Spinal cord (tissue), 10 donors: Measurements from ENCODE around the gene AKT3. TPM values are rescaled to one million over a fixed set of nuclear protein-coding genes. Genes with fewer than 3 reads are reported as not detected.
"Not testable (repeated sequence)": the region's sequence is repeated elsewhere in the genome, so short reads cannot be mapped to it uniquely, and the experiment has no call there.

ENCODE experiments used
- DNase-seq, 6 donors: peaks; one replicate each; pipeline versions ENCODE4 v3.0.0 to v3.0.0-alpha.2; 2013 to 2015; ENCODE audit warnings: low spot score in 6 of 6, low read depth in 4 of 6
- H3K27ac ChIP-seq: one replicate; pipeline ENCODE4 v1.5.1; 2013; ENCODE audit warnings: low read depth, low read length, control low read depth
- H3K27me3 ChIP-seq: one replicate; pipeline ENCODE4 v1.6.1; 2013; ENCODE audit warnings: low read length; ENCODE audit not compliant: control insufficient read depth, insufficient read depth
- H3K36me3 ChIP-seq: one replicate; pipeline ENCODE4 v1.6.1; 2013; ENCODE audit warnings: low read length; ENCODE audit not compliant: control insufficient read depth, insufficient read depth
- H3K4me1 ChIP-seq: one replicate; pipeline ENCODE4 v1.6.1; 2013; ENCODE audit warnings: low read length; ENCODE audit not compliant: control insufficient read depth, insufficient read depth
- H3K4me3 ChIP-seq: one replicate; pipeline ENCODE4 v1.5.1; 2013; ENCODE audit warnings: low read depth, low read length, control low read depth
- H3K9me3 ChIP-seq: one replicate; pipeline ENCODE4 v1.6.1; 2013; ENCODE audit warnings: low read length; ENCODE audit not compliant: control insufficient read depth, insufficient read depth
- WGBS: methylation state at CpG from one replicate; pipeline ENCODE4 v1.1.5; 2013; ENCODE audit warnings: missing lambda C conversion rate; ENCODE audit not compliant: insufficient coverage; 5-methylcytosine and 5-hydroxymethylcytosine counted together
- long read RNA-seq, 4 donors: transcript quantifications; one replicate each; lab custom pipeline, GENCODE V29; 2026
- polyA plus RNA-seq, 2 donors: library from polyadenylated mRNA; unstranded; fragments of 120-200 nt; gene quantifications; one replicate each; pipeline ENCODE4 v1.2.1, GENCODE V29; 2013; ENCODE audit not compliant: insufficient read length in 2 of 2
- total RNA-seq, 2 donors: library from RNA; depleted of rRNA in 1 of 2; stranded (reverse); fragments of 120-200 nt in 1 of 2; fragments of >200 nt in 1 of 2; gene quantifications; one replicate each; pipeline versions ENCODE4 v1.2.3 to v1.2.4, GENCODE V29; 2013 to 2014
- donor health status: healthy.

Gene AKT3
- total RNA-seq, result 100 to 1,000 TPM in 1 of 2 donors, 10 to 100 TPM in 1; 74.9 to 127 TPM
- polyA plus RNA-seq, result 10 to 100 TPM; 53.8 to 79.9 TPM
- long read RNA-seq, donor 1, full-length matches to known transcripts, result 9 of 9 reads
- long read RNA-seq, donor 1, partial matches to known transcripts, result 0 of 9 reads
- long read RNA-seq, donor 1, other reads (novel, unspliced or antisense), result 0 of 9 reads
- long read RNA-seq, donor 2, full-length matches to known transcripts, result 1 of 1 reads
- long read RNA-seq, donor 2, partial matches to known transcripts, result 0 of 1 reads
- long read RNA-seq, donor 2, other reads (novel, unspliced or antisense), result 0 of 1 reads
- long read RNA-seq, donor 3, full-length matches to known transcripts, result 5 of 10 reads
- long read RNA-seq, donor 3, partial matches to known transcripts, result 5 of 10 reads
- long read RNA-seq, donor 3, other reads (novel, unspliced or antisense), result 0 of 10 reads
- long read RNA-seq, donor 4, full-length matches to known transcripts, result 4 of 4 reads
- long read RNA-seq, donor 4, partial matches to known transcripts, result 0 of 4 reads
- long read RNA-seq, donor 4, other reads (novel, unspliced or antisense), result 0 of 4 reads

DNA sequence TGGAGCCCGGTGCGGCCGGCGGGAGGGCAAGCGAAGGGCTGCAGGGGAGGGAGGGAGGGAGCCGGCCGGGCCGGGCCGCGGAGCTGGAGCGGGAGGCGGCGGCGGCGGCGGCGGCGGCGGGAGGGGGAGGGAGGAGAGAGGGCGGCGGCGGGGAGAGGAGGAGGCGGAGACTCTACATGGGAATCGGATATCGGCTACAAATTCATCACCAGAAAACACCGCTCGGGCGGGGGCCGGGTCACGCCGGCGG is at the start of gene AKT3:
AKT3 (minus strand) TSS at position 42 of the 250 bp plus-strand sequence. CDS start 7,073 bp downstream, outside the sequence.
- WGBS, result 0% methylated on average over 19 of the region's 32 CpGs
- Histone ChIP-seq H3K9me3 (no peaks in the 10 kb centered on the region), H3K4me1 (peaks cover 3% of the 10 kb centered on the region), H3K27ac (peak within 1 kb of the TSS; percentile 76), H3K27me3 (no peaks in the 10 kb centered on the region), H3K4me3 (peak within 1 kb of the TSS; percentile 66), H3K36me3 (no peaks in the 10 kb centered on the region)
- DNase-seq, result peak; percentile 3 to 90 (median 53)

DNA sequence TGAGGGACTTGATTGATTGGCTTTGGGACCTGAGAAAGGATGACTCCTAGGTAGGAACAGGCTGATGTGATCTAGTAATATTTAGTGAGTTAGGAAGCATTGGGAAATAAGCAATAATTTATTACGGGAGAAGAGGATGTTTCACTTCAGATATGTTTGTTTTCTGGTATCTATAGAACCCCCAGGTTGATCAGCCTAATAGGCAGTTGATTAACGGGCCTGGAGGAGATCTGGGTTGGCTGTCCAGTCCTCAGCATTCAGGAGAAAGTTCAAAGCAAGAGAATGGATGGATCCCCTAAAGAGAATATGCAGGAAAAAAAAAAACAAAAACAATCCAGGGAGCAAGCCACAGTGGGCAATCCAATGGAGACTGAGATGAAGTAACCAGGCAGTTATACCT is 48.2 kb upstream of the AKT3 start:
- Histone ChIP-seq H3K27me3 (no peaks in the 10 kb centered on the region), H3K4me1 (peaks cover 1% of the 10 kb centered on the region), H3K36me3 (no peaks in the 10 kb centered on the region), H3K27ac (no peak overlapping the region), H3K9me3 (no peaks in the 10 kb centered on the region), H3K4me3 (no peak overlapping the region)
- no peak for DNase-seq
- 100% methylated on average over 1 of the region's 2 CpGs for WGBS

DNA sequence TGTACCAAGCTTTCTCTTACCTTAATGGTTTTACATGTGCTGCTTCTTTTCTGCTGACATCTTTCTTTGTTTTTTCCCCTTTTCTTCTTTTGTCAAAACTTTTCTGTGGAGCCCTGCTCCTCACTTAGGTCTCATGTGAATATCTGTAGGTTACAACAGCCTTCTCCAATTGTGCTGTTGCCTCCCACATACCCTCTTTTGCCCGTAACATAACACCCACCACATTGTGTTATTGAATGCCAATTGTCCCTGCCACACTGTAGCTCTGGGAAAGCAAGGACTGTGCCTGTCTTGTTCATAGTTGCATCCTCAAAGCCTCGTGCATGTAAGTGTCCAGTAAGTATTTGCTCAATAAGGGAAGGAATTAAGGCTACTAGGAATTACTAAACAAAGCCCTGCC is 46.3 kb upstream of the AKT3 start:
- no peak overlapping the region for H3K27ac ChIP-seq
- no peaks in the 10 kb centered on the region for H3K9me3 ChIP-seq
- DNase-seq, result no peak
- H3K36me3 ChIP-seq, result no peaks in the 10 kb centered on the region
- no peaks in the 10 kb centered on the region for H3K27me3 ChIP-seq
- H3K4me3 ChIP-seq, result no peak overlapping the region
- no CpG with 5 or more reads among the region's 2 CpGs for WGBS
- no peaks in the 10 kb centered on the region for H3K4me1 ChIP-seq

DNA sequence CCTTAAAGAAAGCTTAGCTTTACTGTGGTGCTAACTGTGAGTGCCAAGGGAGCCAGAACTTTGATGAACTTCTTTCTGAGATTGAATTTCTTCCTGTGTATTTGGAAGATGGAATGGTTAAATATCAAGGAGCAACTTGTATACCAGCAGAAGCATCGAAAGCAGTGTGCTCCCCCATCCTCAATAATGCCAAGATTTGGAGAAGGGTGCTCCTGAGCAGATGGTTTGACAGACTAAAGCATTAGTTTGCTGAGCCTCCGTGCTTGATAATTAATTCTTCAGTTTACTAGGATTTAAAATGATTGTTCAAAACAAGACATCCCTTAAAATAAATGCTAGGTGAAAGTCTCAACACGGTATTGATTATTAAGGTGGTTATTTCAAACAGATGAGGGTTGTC is 42.4 kb upstream of the AKT3 start:
- H3K27me3 ChIP-seq, result no peaks in the 10 kb centered on the region
- H3K4me1 ChIP-seq, result no peaks in the 10 kb centered on the region
- H3K4me3 ChIP-seq, result no peak overlapping the region
- no CpG with 5 or more reads among the region's 3 CpGs for WGBS
- peak in 1 of 6 donors; percentile 58 for DNase-seq
- no peak overlapping the region for H3K27ac ChIP-seq
- H3K9me3 ChIP-seq, result no peaks in the 10 kb centered on the region
- no peaks in the 10 kb centered on the region for H3K36me3 ChIP-seq

DNA sequence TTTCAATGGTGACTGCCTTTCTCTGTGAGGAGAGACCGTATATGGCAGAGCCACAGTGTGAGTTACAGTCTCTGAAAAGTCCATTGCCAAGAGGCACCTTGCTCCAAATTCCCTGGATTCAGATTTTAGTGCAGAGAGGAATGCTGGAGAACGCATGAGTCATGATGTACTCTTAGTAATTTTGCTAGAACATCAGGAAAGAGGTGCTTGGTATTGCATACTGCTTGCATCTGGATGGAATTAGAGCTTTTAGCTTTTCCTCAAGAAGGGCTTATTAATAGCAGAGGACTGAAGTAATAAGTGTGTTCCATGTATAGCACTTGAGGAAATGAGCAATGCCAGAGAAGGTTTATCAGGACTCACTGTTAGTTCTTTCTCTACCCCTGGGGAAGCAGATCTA is 40.5 kb upstream of the AKT3 start:
- Histone ChIP-seq H3K27me3 (no peaks in the 10 kb centered on the region), H3K9me3 (no peaks in the 10 kb centered on the region), H3K4me1 (no peaks in the 10 kb centered on the region), H3K4me3 (no peak overlapping the region), H3K27ac (no peak overlapping the region), H3K36me3 (no peaks in the 10 kb centered on the region)
- 44% methylated on average over 2 of the region's 2 CpGs for WGBS
- DNase-seq, result peak in 2 of 6 donors; percentile 13 to 26

DNA sequence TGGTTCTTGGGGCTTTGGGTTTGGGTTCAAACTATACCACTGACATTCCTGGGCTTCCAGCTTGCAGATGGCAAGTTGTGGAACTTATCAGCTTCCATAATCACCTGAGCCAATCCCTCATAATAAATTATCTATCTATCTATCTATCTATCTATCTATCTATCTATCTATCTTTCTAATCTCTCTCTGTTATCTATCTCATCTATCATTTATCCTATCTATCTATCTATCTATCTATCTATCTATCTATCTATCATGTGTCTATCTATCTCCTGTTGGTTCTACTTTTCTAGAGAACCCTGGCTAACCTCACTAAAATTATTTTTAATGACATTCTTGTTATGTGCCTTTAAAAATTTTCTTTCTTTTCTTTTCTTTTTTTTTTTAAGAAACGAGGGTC is 35.8 kb upstream of the AKT3 start:
- Histone ChIP-seq H3K27ac (no peak overlapping the region), H3K4me3 (no peak overlapping the region), H3K27me3 (no peaks in the 10 kb centered on the region), H3K4me1 (no peaks in the 10 kb centered on the region), H3K36me3 (no peaks in the 10 kb centered on the region), H3K9me3 (no peaks in the 10 kb centered on the region)
- WGBS, result no CpG with 5 or more reads among the region's 1 CpG
- DNase-seq, result no peak

DNA sequence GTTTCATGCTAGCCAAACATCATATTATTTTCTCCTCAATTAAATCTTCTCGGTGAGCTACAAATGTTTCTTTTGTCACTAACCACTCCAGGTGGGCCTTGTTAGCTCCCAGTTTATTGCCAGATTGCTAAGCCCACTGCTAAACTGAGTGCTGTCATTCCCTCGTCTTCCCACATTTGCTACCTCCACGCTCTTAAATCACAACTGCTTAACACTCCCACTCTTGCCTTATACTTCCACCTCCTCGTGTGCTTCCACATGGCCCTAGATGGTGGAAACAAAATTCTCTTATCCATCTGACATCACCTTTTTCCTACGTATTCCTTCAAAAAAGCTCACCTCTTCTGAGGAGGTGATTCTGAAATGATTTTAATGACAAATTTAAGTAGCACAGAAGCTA is 34.6 kb upstream of the AKT3 start:
- no peak for DNase-seq
- Histone ChIP-seq H3K27ac (no peak overlapping the region), H3K27me3 (no peaks in the 10 kb centered on the region), H3K4me3 (no peak overlapping the region), H3K9me3 (no peaks in the 10 kb centered on the region), H3K36me3 (no peaks in the 10 kb centered on the region), H3K4me1 (no peaks in the 10 kb centered on the region)
- WGBS, result 74% methylated on average over 3 of the region's 5 CpGs

DNA sequence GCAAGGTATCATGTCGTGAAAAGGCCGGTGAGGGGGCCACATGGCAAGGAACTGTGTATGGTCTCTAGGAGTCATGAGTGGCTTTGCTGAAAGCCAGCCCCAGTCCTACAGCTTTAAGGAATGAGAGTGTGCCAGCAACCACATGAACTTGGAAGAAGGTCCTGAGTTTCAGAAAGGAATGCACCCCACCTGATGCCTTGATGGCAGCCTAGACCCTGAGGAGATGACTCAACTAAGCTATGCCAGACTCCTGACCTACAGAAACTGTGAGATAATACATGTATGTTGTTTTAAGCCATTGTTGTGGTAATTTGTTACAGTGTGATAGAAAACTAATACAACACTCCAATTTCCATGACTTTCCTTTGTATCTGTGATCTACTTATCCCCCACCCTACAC is 33.5 kb upstream of the AKT3 start:
- H3K36me3 ChIP-seq, result no peaks in the 10 kb centered on the region
- H3K9me3 ChIP-seq, result no peaks in the 10 kb centered on the region
- 100% methylated on average over 2 of the region's 2 CpGs for WGBS
- no peak overlapping the region for H3K27ac ChIP-seq
- no peak for DNase-seq
- H3K27me3 ChIP-seq, result no peaks in the 10 kb centered on the region
- H3K4me3 ChIP-seq, result no peak overlapping the region
- H3K4me1 ChIP-seq, result no peaks in the 10 kb centered on the region

DNA sequence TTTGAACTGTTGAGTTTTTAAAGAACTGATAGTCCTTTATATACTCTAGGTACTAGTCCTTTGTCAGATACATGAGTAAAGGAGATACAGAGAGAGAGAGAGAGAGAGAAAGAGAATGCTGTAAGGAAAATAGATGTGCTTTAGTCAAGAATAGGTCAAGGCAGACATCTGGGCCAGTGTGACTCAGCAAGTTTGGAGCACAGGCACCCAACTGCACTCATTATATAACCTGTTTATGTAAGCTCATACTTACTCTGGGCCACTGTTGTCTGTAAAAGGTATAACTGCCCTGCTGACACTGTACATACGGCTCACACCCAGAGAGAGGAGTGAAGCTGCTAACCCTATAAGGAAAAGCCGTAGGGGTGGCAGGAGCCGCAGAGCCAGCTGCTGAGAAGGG is 32.2 kb upstream of the AKT3 start:
- 67% methylated on average over 1 of the region's 3 CpGs for WGBS
- H3K27ac ChIP-seq, result no peak overlapping the region
- no peaks in the 10 kb centered on the region for H3K9me3 ChIP-seq
- no peaks in the 10 kb centered on the region for H3K36me3 ChIP-seq
- H3K4me3 ChIP-seq, result no peak overlapping the region
- no peak for DNase-seq
- no peaks in the 10 kb centered on the region for H3K27me3 ChIP-seq
- H3K4me1 ChIP-seq, result no peaks in the 10 kb centered on the region

DNA sequence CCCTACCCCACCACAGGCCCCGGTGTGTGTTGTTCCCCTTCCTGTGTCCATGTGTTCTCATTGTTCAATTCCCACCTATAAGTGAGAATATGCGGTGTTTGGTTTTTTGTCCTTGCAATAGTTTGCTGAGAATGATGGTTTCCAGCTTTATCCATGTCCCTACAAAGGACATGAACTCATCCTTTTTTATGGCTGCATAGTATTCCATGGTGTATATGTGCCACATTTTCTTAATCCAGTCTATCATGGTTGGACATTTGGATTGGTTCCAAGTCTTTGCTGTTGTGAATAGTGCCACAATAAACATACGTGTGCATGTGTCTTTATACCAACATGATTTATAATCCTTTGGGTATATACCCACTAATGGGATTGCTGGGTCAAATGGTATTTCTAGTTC is 27.0 kb upstream of the AKT3 start:
- H3K36me3 ChIP-seq, H3K9me3 ChIP-seq, H3K27me3 ChIP-seq, DNase-seq, H3K4me1 ChIP-seq, H3K27ac ChIP-seq, H3K4me3 ChIP-seq: not testable (repeated sequence)
- no CpG with 5 or more reads among the region's 3 CpGs for WGBS
